OCI-LY3 (cell line): ENCODE results near the gene GRK1.

ENCODE experiments used
- H2AFZ ChIP-seq: fragments of 200-600, 300-600 bp; shearing (Covaris generic); 2 replicates; pipeline ENCODE4 v1.6.0; 2014; ENCODE audit warnings: antibody characterized with exemption, low read depth, low read length
- H3K27ac ChIP-seq: fragments of 200-600, 300-600 bp; sonication (generic); 2 replicates; pipeline ENCODE4 v1.5.1; 2014; ENCODE audit warnings: mild to moderate bottlenecking, low read length, moderate library complexity, mixed read lengths
- H3K27me3 ChIP-seq: fragments of 200-600, 300-600 bp; sonication (generic); 2 replicates; pipeline ENCODE4 v1.6.1; 2014; ENCODE audit warnings: low read depth, low read length, mixed read lengths
- H3K36me3 ChIP-seq: fragments of 200-600, 300-600 bp; sonication (generic); replicated peaks from 2 replicates; pipeline ENCODE3; 2014; ENCODE audit warnings: low read depth, low read length, mixed read lengths
- H3K4me1 ChIP-seq: fragments of 300-600, 200-600 bp; sonication (generic); 2 replicates; pipeline ENCODE4 v1.6.1; 2014; ENCODE audit warnings: low read length, mixed read lengths
- H3K4me2 ChIP-seq: fragments of 200-600, 300-600 bp; sonication (generic); 2 replicates; pipeline ENCODE4 v1.6.1; 2014; ENCODE audit warnings: low read length, mixed read lengths
- H3K4me3 ChIP-seq: fragments of 300-600, 200-600 bp; sonication (generic); 2 replicates; pipeline ENCODE4 v1.5.1; 2014; ENCODE audit warnings: antibody characterized with exemption, mild to moderate bottlenecking, low read length, moderate library complexity
- H3K79me2 ChIP-seq: fragments of 300-600, 200-600 bp; shearing (Covaris generic); 2 replicates; pipeline ENCODE4 v1.6.1; 2014; ENCODE audit warnings: mild to moderate bottlenecking, low read length, mixed read lengths
- H3K9ac ChIP-seq: fragments of 300-600, 200-600 bp; shearing (Covaris generic); 2 replicates; pipeline ENCODE4 v1.6.0; 2014; ENCODE audit warnings: mild to moderate bottlenecking, low read length, moderate library complexity
- H3K9me3 ChIP-seq: fragments of 200-600, 300-600 bp; shearing (Covaris generic); 2 replicates; pipeline ENCODE4 v1.6.1; 2014; ENCODE audit warnings: low read length, mixed read lengths; ENCODE audit not compliant: insufficient read depth
- H4K20me1 ChIP-seq: fragments of 200-600, 300-600 bp; sonication (generic); 2 replicates; pipeline ENCODE4 v1.6.1; 2016; ENCODE audit warnings: low read length, mixed read lengths; ENCODE audit not compliant: insufficient read depth
- CTCF ChIP-seq: fragments of 200-600, 300-600 bp; sonication (generic); IDR thresholded peaks from 2 replicates; pipeline ENCODE4 v1.5.1; 2014; ENCODE audit warnings: antibody characterized with exemption, low read length, low read depth
- EZH2phosphoT487 ChIP-seq: fragments of 200-600 bp; shearing (Covaris generic); IDR thresholded peaks from 2 replicates; pipeline ENCODE4 v1.6.1; 2018; ENCODE audit warnings: antibody characterized with exemption, mixed run types, low read depth

Gene GRK1

GRCh38 chr13:113661509-113661908 lies 5.5 kb upstream of the GRK1 start:
- H3K27ac ChIP-seq: no peak overlapping the region
- no peaks in the 10 kb centered on the region for H3K79me2 ChIP-seq
- no peak overlapping the region for H3K4me3 ChIP-seq
- no peak overlapping the region for H2AFZ ChIP-seq
- TF ChIP-seq CTCF (no peak), EZH2phosphoT487 (no peak)
- no peaks in the 10 kb centered on the region for H4K20me1 ChIP-seq
- H3K27me3 ChIP-seq: peaks cover 4% of the 10 kb centered on the region; the same call in 1 of the 2 replicates
- peaks cover 3% of the 10 kb centered on the region; the same call in 1 of the 2 replicates for H3K9me3 ChIP-seq
- no peaks in the 10 kb centered on the region for H3K36me3 ChIP-seq
- H3K4me2 ChIP-seq: no peak overlapping the region
- H3K4me1 ChIP-seq: no peaks in the 10 kb centered on the region
- no peak overlapping the region for H3K9ac ChIP-seq

- Histone ChIP-seq H3K4me1 (no peaks in the 10 kb centered on the region), H3K27me3 (peaks cover 4% of the 10 kb centered on the region; the same call in 1 of the 2 replicates), H3K4me2 (no peak overlapping the region), H4K20me1 (no peaks in the 10 kb centered on the region), H3K9ac (no peak overlapping the region), H3K9me3 (peaks cover 3% of the 10 kb centered on the region; the same call in 1 of the 2 replicates), H3K36me3 (no peaks in the 10 kb centered on the region), H3K27ac (no peak overlapping the region), H3K79me2 (no peaks in the 10 kb centered on the region), H3K4me3 (no peak overlapping the region), H2AFZ (no peak overlapping the region)
- TF ChIP-seq EZH2phosphoT487: no peak
- TF ChIP-seq CTCF: no peak
Measured at GRCh38 chr13:113663934-113664333, 3.1 kb upstream of the GRK1 start.

GRCh38 chr13:113664751-113665596 lies 2.0 kb upstream of the GRK1 start:
- no peak for TF ChIP-seq CTCF
- no peak for TF ChIP-seq EZH2phosphoT487
- H3K36me3 ChIP-seq: no peaks in the 10 kb centered on the region
- no peaks in the 10 kb centered on the region for H3K79me2 ChIP-seq
- no peak overlapping the region for H3K9ac ChIP-seq
- H3K4me1 ChIP-seq: no peaks in the 10 kb centered on the region
- no peaks in the 10 kb centered on the region for H4K20me1 ChIP-seq
- no peak overlapping the region for H2AFZ ChIP-seq
- H3K27ac ChIP-seq: no peak overlapping the region
- peaks cover 4% of the 10 kb centered on the region; the same call in 1 of the 2 replicates for H3K27me3 ChIP-seq
- H3K9me3 ChIP-seq: peaks cover 3% of the 10 kb centered on the region; the same call in 1 of the 2 replicates
- H3K4me3 ChIP-seq: no peak overlapping the region
- H3K4me2 ChIP-seq: no peak overlapping the region

- H2AFZ ChIP-seq: no peak overlapping the region
- H3K79me2 ChIP-seq: no peaks in the 10 kb centered on the region
- H3K27ac ChIP-seq: no peak overlapping the region
- H3K9me3 ChIP-seq: peaks cover 3% of the 10 kb centered on the region; the same call in 1 of the 2 replicates
- H4K20me1 ChIP-seq: no peaks in the 10 kb centered on the region
- TF ChIP-seq CTCF: no peak
- TF ChIP-seq EZH2phosphoT487: no peak
- H3K9ac ChIP-seq: no peak overlapping the region
- H3K4me1 ChIP-seq: no peaks in the 10 kb centered on the region
- H3K27me3 ChIP-seq: peaks cover 2% of the 10 kb centered on the region; the same call in 1 of the 2 replicates
- H3K4me2 ChIP-seq: no peak overlapping the region
- no peak overlapping the region for H3K4me3 ChIP-seq
- H3K36me3 ChIP-seq: no peaks in the 10 kb centered on the region
Measured at GRCh38 chr13:113665597-113666328, 1.3 kb upstream of the GRK1 start.
